ENCODE measurements around the gene LTBP2.
A peak's percentile ranks its signal among the peaks of the same experiment; 100 is the strongest.

The LTBP2 gene

DNA sequence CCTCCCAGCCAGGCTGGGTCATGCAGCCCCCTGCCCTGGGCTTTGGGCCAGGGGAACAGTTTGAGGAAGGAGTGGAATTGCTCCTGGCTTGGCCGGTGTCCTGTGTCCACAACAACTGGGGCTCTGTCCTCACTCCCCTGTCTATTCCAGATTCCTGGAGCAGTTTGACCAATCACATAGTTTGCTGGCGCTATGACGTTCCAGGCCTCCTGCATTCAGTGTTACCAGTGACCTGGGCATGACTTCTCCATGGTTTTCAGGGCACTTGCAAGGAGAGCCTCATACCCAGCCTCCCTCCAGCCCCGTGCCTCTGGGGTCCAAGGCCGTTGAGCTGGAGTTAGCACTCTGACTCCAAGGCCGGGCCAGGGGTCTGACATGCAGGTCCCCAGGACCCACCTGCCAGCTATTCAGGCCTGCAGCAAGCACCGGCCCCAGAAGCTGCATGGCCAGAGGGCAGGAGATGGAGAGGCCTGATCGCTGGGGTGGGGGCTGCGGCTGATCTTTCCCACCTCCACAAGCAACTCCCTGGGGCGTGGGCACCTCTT is 84.2 kb downstream of the LTBP2 start:
- no peak for DNase-seq (ENCODE audit: low read depth in 2 of 2)

GRCh38 chr14:74526854-74527585 is 85.0 kb downstream of the LTBP2 start:
- DNase-seq (ENCODE audit: low read depth in 2 of 2): no peak

DNA sequence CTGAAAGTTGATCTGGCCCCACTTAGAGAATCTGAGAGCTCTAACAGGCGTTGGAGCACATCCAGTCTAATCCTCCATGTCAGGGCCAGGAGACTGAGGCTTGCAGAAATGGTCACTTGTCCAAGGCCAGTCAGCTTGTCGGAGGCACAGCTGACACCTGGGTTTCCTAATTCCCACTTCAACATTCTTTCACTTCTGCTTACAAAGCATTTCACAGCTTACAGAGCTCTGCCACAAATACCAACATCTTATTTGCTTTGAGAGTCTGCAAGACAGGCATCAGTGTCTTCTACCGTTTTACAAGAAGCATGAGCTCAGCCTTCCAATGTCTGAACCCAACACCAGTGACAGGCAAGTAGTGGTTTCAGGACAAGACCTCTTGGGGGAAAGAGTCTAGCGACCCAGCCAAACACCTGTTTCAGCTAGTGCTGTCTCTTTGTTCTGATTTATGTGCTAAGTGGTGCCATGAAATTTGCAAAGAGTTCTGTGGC is 86.6 kb downstream of the LTBP2 start:
- DNase-seq (ENCODE audit: low read depth in 2 of 2): no peak

- DNase-seq (ENCODE audit: low read depth in 2 of 2): no peak
Observed at GRCh38 chr14:74524812-74525135, 87.3 kb downstream of the LTBP2 start.

- DNase-seq (ENCODE audit: low read depth in 2 of 2): no peak
Observed at GRCh38 chr14:74524076-74524811, 87.8 kb downstream of the LTBP2 start.

GRCh38 chr14:74522740-74523139 is 89.3 kb downstream of the LTBP2 start:
- DNase-seq (ENCODE audit: low read depth in 2 of 2): no peak

- DNase-seq (ENCODE audit: low read depth in 2 of 2): no peak
Observed at GRCh38 chr14:74521756-74522155, 90.3 kb downstream of the LTBP2 start.

- DNase-seq (ENCODE audit: low read depth in 2 of 2): no peak
Observed at GRCh38 chr14:74519316-74520074, 92.5 kb downstream of the LTBP2 start.

DNA sequence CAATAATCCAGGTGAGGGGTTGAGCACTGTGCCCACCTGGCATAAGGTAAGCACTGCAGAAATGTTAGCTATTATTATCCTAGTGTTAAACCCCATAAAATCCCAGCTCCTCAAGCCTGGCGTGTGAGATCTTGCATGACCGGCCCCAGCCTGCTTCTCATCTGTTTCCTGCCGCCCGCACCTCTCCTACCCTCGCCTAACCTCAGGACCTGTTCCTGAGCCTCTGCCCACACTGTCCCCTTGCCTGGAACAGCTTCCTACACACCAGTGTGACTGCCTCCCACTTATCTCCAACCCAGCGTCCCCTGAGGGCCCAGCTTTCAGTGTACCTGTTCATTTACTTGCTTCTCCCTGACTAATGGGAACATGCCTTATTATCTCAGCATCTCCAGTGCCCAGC is 93.8 kb downstream of the LTBP2 start:
- DNase-seq (ENCODE audit: low read depth in 2 of 2): no peak

DNA sequence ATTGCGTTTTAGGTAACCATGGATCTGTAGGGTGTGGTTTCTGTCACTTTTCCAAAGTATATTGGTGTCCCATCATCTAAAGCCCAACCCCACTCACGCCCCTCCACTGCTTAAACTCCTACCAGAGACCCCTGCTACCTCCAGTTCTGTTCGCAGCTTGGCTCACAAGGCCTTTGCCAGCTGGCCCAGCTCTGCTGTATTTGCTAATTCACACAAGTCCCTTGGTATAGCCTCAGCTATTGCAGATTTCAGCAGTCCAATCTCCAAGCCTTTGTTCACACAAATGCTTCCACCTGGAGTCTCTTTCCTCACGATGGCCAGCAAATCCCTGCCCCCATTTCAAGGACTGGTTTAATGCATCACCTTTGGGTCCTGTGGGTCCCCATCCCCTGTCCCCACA is 94.3 kb downstream of the LTBP2 start:
- no peak for DNase-seq (ENCODE audit: low read depth in 2 of 2)

GRCh38 chr14:74516451-74517160 is 95.4 kb downstream of the LTBP2 start:
- no peak for DNase-seq (ENCODE audit: low read depth in 2 of 2)

- DNase-seq (ENCODE audit: low read depth in 2 of 2): no peak
Observed at GRCh38 chr14:74515891-74516412, 96.1 kb downstream of the LTBP2 start.

DNA sequence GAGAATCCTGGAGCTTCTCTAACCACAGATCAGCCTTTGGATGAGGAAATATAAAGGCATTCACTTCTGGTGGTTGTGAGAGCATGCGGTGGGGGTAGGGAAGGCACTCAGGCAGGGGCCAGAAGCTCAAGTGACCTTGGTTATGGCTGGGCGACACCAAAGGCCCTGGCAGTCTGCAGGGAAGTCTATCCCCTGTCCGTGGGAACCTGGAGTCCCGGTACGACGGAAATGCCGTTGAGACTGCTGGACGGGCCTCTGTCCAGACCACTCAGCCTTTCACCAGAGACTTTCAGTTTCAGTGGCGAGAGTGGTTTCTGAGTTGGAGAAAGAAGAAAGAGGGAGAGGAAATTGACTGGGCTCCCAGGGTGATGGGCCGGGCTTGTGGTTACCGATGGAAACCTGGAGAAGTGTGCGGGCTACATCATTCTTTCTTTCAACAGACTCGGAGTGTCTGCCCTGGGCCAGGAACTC is 97.5 kb downstream of the LTBP2 start:
- peak; percentile 34 to 40 for DNase-seq (ENCODE audit: low read depth in 2 of 2)

DNA sequence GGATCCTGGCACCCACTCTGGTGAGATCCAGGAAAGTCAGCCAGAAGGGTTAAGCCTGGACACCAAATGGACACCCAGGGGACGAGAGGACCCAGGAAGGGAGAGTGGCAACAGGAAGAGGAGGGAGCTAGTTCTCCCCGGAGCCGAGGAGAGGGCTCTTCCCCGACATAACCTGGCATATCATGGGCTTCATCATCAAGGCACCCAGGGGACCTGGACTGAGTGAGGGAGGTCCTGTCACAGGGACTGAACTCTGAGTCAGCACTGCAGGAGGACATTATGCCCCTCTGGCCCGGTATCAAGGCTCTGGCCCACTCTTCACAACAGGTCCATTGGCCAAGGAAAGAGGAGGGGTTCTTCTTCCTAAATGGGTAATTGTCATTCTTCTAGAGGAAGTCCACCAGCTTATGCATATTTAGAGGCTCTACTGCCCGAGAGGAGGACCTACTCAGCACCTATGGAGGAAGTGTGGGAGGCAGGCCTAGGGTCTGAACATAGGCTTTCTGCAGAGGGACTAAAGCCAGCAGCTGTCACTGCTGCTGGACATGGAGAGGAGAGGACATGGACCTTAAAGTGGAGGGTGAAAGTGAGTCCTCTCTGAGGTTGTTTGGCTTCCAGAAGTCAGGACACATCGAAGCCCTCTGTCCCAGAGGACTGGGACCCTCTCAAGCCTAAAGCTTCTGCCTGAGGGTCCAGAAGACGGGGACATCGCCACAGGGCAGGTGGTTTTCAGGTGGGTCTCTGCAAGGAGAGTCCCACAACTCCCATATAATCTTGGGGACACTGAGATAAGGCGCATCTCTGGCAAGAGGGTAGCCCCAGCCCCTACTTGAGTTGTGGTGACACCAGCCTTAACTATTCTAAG is 99.8 kb downstream of the LTBP2 start:
- DNase-seq (ENCODE audit: low read depth in 2 of 2): no peak

GRCh38 chr14:74510959-74511409 is 101.1 kb downstream of the LTBP2 start:
- DNase-seq (ENCODE audit: low read depth in 2 of 2): no peak

DNA sequence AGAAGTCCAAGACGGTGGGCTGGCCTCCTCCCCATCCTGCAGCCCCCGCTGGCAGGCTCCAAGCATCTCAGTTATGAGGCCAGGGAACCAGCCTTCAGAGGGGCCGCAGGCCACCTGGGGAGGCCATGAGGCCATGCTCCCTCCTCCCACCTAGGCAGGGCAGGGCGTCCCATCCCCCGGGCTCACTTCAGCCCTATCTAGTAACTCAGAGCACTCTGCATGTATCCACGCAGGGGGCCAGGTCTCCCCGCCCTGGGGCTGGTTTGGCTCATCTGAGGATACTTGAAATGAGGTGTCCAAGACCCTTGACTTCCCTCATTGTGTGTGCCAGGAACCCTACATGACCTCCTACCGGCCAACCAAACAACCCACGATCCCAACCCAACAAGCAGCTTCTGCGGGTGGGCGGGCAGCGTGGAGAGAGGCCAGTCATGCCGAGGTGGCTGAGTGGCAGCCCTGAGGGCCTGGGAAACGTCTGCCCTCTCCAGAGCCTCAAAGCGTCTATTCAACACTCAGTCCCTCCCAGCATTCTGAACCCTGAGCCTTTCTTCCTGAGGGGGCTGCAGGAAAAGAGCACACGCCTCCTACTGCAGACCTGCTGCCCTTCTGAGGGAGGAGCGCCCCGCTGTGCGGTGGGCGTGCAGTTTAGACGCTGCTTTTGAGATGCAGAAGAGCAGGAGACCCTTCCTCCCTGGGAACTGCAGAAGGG is 101.7 kb downstream of the LTBP2 start:
- no peak for DNase-seq (ENCODE audit: low read depth in 2 of 2)

DNA sequence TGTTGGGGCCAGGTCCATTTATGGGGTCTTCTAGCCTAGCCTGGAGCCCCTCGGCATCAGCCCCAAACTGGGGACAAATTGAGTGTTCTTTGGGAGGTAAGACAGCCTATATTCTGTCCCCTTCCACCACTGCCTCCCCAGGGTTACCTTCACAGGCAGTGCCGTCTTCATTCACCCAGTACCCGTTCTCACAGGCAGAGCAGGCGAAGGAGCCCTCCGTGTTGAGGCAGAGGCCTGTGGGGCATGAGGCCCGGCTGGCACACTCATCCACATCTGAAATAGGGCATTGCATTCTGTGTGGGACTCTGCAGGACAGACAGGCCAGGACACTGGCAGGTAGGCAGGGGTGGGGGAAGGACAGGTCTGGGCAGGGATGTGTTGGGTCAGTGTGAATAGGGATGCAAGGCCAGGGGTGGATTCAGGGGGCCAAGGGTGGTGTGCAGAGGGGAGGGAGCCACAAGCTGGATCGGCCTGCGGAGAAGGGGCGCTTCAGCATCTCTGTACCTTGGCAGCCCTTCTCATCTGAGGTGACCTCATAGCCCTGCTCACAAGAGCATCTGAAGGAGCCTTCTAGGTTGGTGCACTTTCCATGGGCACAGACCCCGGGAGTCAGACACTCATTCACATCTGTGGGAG is 102.3 kb downstream of the LTBP2 start:
- DNase-seq (ENCODE audit: low read depth in 2 of 2): no peak

- no peak for DNase-seq (ENCODE audit: low read depth in 2 of 2)
Observed at GRCh38 chr14:74508844-74509428, 103.1 kb downstream of the LTBP2 start.

- DNase-seq (ENCODE audit: low read depth in 2 of 2): no peak
Observed at GRCh38 chr14:74508292-74508731, 103.7 kb downstream of the LTBP2 start.

Data from fibroblast of skin of left biceps (primary cell).